Stomach (tissue), 9 donors: ENCODE data around the gene FFAR1. TPM values are rescaled to one million over a fixed set of nuclear protein-coding genes. Genes with fewer than 3 reads are reported as not detected.
A peak's percentile ranks its signal among the peaks of the same experiment; 100 is the strongest.

Experiments
- DNase-seq, 2 donors: peaks; one replicate each; pipeline versions ENCODE4 v3.0.0 to v3.0.0-alpha.2; 2013 to 2019
- H3K27ac ChIP-seq, 5 donors: fragments of 200-600 bp in 4 of 5; sonication (generic) in 4 of 5; one replicate each; pipeline ENCODE4 v1.5.1; 2013 to 2019; ENCODE audit warnings: mild to moderate bottlenecking in 1 of 5, moderate library complexity in 1 of 5
- H3K27me3 ChIP-seq, 3 donors: fragments of 200-600 bp; sonication (generic); one replicate each; pipeline ENCODE4 v1.5.1; 2017 to 2019; ENCODE audit warnings: mixed run types in 1 of 3
- H3K36me3 ChIP-seq, 4 donors: fragments of 200-600 bp; sonication (generic); 1 replicate in 3 of 4; 2 replicates in 1 of 4; pipeline ENCODE4 v1.5.1; 2016 to 2019
- H3K4me1 ChIP-seq, 4 donors: fragments of 200-600 bp; sonication (generic); one replicate each; pipeline ENCODE4 v1.5.1; 2016 to 2019
- H3K4me3 ChIP-seq, 4 donors: fragments of 200-600 bp; sonication (generic) in 3 of 4; one replicate each; pipeline ENCODE4 v1.5.1; 2016 to 2019; ENCODE audit warnings: mild to moderate bottlenecking in 1 of 4
- H3K9me3 ChIP-seq, 4 donors: fragments of 200-600 bp; sonication (generic); one replicate each; pipeline ENCODE4 v1.5.1; 2016 to 2019
- EP300 ChIP-seq: sonication (generic); formaldehyde crosslinking; IDR thresholded peaks from one replicate; pipeline ENCODE4 v1.6.1; 2017; ENCODE audit warnings: antibody characterized with exemption
- POLR2A ChIP-seq, 4 donors: fragments of 450-650 bp; IDR thresholded peaks; one replicate each; pipeline ENCODE4 v1.6.1; 2016; ENCODE audit warnings: antibody characterized with exemption in 4 of 4, control low read depth in 2 of 4, mild to moderate bottlenecking in 1 of 4, moderate library complexity in 1 of 4
- POLR2AphosphoS5 ChIP-seq, 3 donors: sonication (generic); formaldehyde crosslinking; IDR thresholded peaks; one replicate each; pipeline ENCODE4 v1.6.1; 2016; ENCODE audit warnings: antibody characterized with exemption in 3 of 3
- WGBS, 5 donors: extraction: QIAGEN DNeasy Blood & Tissue Kit in 3 of 5; methylation state at CpG; one replicate each; pipeline versions ENCODE4 v1.1.5 to v1.1.7; 2013 to 2018; 5-methylcytosine and 5-hydroxymethylcytosine counted together
- intact Hi-C: fragments of 100-400 bp; cut with DNase I; formaldehyde crosslinking; loops from one replicate; pipeline ENCODE4 v1.15.1; 2023; ENCODE audit warnings: low total_unique reads
- polyA plus RNA-seq, 3 donors: library from polyadenylated mRNA; stranded (reverse); fragments of 200-250 nt; gene quantifications; one replicate each; pipeline ENCODE4 v1.2.3, GENCODE V29; 2013
- total RNA-seq, 5 donors: library from RNA; depleted of rRNA; stranded (reverse); fragments of >200 nt; gene quantifications; one replicate each; pipeline versions ENCODE4 v1.1.0 to v1.2.3, GENCODE V29; 2014 to 2016
- TF ChIP-seq, protein P1 (sequence below), 7 experiments: fragments of 450-650 bp in 4 of 7; fragments of 200-600 bp in 3 of 7; sonication (generic) in 3 of 7; IDR thresholded peaks; one replicate each; pipeline ENCODE4 v1.5.1; 2016 to 2019; ENCODE audit warnings: antibody characterized with exemption in 7 of 7, control low read depth in 2 of 7, mild to moderate bottlenecking in 1 of 7
- donor health status: healthy with polysubstance abuse.
- donor health status: Bipolar disorder and iron deficiency.
- donor health status: healthy.

Gene FFAR1
- total and polyA plus RNA-seq, 8 donors: 0.18 TPM; not detected in 7

DNA sequence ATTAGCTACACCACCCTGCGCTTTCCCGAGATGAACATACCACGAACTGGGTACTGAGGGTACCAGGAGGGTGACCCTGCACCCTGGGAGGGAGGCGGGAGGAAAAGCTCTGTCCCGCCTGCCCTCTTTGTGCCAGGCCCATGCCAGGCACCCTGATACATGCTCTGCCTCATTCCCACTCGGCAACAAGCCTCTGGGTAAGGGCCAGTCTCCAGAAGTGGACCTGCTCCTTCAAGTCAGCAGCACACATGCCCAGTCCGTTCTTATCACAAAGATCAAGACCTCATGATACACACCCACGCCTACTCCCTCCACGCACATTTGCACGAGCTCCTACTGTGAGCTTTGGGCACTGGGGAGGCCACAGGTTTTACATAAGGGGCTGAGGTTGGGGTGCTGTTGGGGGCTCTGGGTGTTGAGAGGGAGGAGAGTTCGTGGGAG, 2.0 kb upstream of the FFAR1 start:
- 38 to 63% (median 53%) methylated on average over 6 to 11 of the region's 11 CpGs for WGBS, 5 donors
- peaks cover 0 to 32% (median 5%) of the 10 kb centered on the region in 3 donors for H3K27me3 ChIP-seq
- H3K4me1 ChIP-seq: peaks cover 0 to 11% (median 0%) of the 10 kb centered on the region in 4 donors
- DNase-seq: no peak
- no peaks in the 10 kb centered on the region for H3K9me3 ChIP-seq
- intact Hi-C loops: no loop called here
- TF ChIP-seq EP300 (no peak), POLR2A (IDR thresholded peaks at IDR 0.05) (no peak), POLR2AphosphoS5 (IDR thresholded peaks at IDR 0.05) (no peak)
- TF ChIP-seq, protein P1, sequence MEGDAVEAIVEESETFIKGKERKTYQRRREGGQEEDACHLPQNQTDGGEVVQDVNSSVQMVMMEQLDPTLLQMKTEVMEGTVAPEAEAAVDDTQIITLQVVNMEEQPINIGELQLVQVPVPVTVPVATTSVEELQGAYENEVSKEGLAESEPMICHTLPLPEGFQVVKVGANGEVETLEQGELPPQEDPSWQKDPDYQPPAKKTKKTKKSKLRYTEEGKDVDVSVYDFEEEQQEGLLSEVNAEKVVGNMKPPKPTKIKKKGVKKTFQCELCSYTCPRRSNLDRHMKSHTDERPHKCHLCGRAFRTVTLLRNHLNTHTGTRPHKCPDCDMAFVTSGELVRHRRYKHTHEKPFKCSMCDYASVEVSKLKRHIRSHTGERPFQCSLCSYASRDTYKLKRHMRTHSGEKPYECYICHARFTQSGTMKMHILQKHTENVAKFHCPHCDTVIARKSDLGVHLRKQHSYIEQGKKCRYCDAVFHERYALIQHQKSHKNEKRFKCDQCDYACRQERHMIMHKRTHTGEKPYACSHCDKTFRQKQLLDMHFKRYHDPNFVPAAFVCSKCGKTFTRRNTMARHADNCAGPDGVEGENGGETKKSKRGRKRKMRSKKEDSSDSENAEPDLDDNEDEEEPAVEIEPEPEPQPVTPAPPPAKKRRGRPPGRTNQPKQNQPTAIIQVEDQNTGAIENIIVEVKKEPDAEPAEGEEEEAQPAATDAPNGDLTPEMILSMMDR (IDR thresholded peaks at IDR 0.05): no peak
- no peak overlapping the region for H3K4me3 ChIP-seq
- no peaks in the 10 kb centered on the region for H3K36me3 ChIP-seq
- no peak overlapping the region for H3K27ac ChIP-seq

DNA sequence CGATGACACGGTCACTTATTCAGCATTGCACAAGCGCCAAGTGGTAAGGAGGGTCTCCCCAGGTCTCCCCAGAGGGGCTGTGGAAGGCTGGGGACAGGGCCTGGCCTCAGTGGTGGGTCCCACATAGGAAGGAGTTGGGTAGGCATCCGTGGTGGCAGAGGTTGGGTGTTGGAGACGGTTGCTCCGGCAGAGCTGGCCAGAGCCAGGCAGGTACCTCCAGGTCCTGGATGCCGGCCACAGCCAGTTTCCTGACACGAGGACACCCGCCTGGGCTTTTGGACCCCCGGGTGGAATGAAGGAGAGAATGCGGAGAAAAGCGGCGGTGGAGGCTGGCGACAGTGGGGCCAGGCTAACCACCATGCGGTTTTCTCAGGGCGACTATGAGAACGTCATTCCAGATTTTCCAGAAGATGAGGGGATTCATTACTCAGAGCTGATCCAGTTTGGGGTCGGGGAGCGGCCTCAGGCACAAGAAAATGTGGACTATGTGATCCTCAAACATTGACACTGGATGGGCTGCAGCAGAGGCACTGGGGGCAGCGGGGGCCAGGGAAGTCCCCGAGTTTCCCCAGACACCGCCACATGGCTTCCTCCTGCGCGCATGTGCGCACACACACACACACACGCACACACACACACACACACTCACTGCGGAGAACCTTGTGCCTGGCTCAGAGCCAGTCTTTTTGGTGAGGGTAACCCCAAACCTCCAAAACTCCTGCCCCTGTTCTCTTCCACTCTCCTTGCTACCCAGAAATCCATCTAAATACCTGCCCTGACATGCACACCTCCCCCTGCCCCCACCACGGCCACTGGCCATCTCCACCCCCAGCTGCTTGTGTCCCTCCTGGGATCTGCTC, 1.3 kb upstream of the FFAR1 start:
- intact Hi-C loops: no loop called here
- Histone ChIP-seq H3K4me1 (peaks cover 0 to 11% (median 0%) of the 10 kb centered on the region in 4 donors), H3K36me3 (no peaks in the 10 kb centered on the region), H3K27ac (peak overlapping the region in 2 of 5 donors; percentile 64 to 68), H3K9me3 (no peaks in the 10 kb centered on the region), H3K4me3 (no peak overlapping the region), H3K27me3 (peaks cover 0 to 39% (median 5%) of the 10 kb centered on the region in 3 donors)
- peak; percentile 41 to 44 for DNase-seq
- WGBS, 5 donors: 54 to 64% (median 57%) methylated on average over 26 to 28 of the region's 28 CpGs
- no peak for TF ChIP-seq POLR2A (IDR thresholded peaks at IDR 0.05)
- TF ChIP-seq POLR2AphosphoS5 (IDR thresholded peaks at IDR 0.05): no peak
- TF ChIP-seq, protein P1 (IDR thresholded peaks at IDR 0.05): no peak
- no peak for TF ChIP-seq EP300

DNA sequence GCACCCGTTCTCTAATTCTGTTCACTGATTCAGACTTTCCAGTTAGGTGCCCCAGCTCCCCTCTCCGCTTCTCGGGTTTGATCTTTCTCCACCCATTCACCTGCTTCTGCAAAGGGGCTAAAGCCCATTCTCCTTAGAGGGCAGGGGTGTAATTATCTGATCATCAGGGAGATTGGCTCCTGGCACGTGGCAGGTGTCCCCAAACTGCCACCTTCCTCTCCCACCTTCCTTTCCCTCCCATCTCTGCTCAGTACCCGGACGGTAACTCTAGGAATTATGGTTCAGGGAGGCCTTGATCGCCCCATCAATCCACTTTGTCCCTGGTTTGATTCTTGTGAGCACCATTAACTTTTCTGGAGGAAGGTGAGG, 212 bp downstream of the FFAR1 start:
- DNase-seq: no peak
- Histone ChIP-seq H3K36me3 (no peaks in the 10 kb centered on the region), H3K27me3 (peaks cover 0 to 50% (median 5%) of the 10 kb centered on the region in 3 donors), H3K27ac (peak overlapping the region in 2 of 5 donors; percentile 64 to 68), H3K4me1 (peaks cover 0 to 18% (median 3%) of the 10 kb centered on the region in 4 donors), H3K4me3 (no peak overlapping the region), H3K9me3 (no peaks in the 10 kb centered on the region)
- WGBS, 5 donors: 71 to 80% (median 76%) methylated on average over 7 of the region's 7 CpGs
- TF ChIP-seq EP300 (no peak), POLR2AphosphoS5 (IDR thresholded peaks at IDR 0.05) (no peak), POLR2A (IDR thresholded peaks at IDR 0.05) (no peak)
- TF ChIP-seq, protein P1 (IDR thresholded peaks at IDR 0.05): no peak
- intact Hi-C loops: no loop called here

DNA sequence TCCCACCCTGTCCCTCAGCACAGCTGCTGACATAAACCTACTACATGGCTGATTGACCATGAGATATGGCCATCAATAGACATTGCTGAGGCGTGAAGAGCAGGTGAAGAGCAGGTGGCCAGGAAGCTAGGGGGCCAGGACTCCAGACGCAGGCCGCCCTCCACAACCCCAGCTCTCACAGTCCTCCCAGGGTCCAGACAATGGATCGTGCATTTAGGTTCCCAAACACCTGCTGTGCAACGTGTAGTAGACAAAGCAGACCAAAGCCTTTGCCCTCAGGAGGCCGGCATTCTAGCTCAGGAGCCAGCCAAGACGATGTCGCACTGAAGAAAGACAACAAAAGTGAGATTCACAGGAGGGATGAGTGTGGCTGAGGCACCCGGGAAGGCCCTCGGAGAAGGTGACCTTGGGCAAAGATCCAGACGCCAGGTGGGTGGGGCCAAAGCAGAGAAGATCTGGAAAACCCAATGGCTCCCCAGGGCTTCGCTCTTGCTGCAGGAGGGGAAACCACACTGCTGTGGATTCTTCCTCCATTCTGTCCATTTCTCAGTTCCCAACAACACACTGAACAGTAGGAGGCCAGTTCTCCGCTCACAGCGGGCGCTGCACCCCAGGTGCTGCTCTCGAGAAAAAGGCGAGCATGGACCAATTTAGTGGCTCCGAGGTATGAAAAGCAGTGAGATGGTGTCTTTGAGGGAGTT, 1.4 kb downstream of the FFAR1 start:
- Histone ChIP-seq H3K27me3 (peaks cover 0 to 50% (median 5%) of the 10 kb centered on the region in 3 donors), H3K27ac (no peak overlapping the region), H3K4me3 (no peak overlapping the region), H3K4me1 (peaks cover 0 to 28% (median 5%) of the 10 kb centered on the region in 4 donors), H3K36me3 (no peaks in the 10 kb centered on the region), H3K9me3 (no peaks in the 10 kb centered on the region)
- WGBS, 5 donors: 79 to 83% (median 81%) methylated on average over 18 of the region's 18 CpGs
- TF ChIP-seq, protein P1 (IDR thresholded peaks at IDR 0.05): no peak
- TF ChIP-seq POLR2A (IDR thresholded peaks at IDR 0.05) (no peak), EP300 (no peak)
- DNase-seq: peak in 1 of 2 donors; percentile 39
- intact Hi-C loops: no loop called here
